ENCODE measurements around the gene ATAD5. TPM values are rescaled to one million over a fixed set of nuclear protein-coding genes. Genes with fewer than 3 reads are reported as not detected.

ATAD5 gene
- total and polyA plus RNA-seq, 2 of the 13 experiments (the other 11 are each of a cell fraction or from before 2014, with no cell fraction given): 1.8 to 10.7 TPM

GRCh38 chr17:30920282-30920681 is 88.5 kb downstream of the ATAD5 start:
- Histone ChIP-seq H3K27me3 (ENCODE audit: control insufficient read depth in 1 of 2, insufficient read depth in 2 of 2, low read length in 2 of 2) (peaks cover 0 to 22% of the 10 kb centered on the region in 2 experiments; a peak in 2 of 5 replicates), H4K20me1 (ENCODE audit: insufficient read depth, low read length) (no peaks in the 10 kb centered on the region), H2AFZ (ENCODE audit: low read length) (no peak overlapping the region), H3K36me3 (replicated peaks in 1 of 2; ENCODE audit: control insufficient read depth in 1 of 2, insufficient read depth in 2 of 2, low read length in 2 of 2) (no peaks in the 10 kb centered on the region), H3K27ac (ENCODE audit: extremely low read length, insufficient read depth, low read length) (no peak overlapping the region), H3K4me1 (ENCODE audit: insufficient read depth, low read length) (peaks cover 41% of the 10 kb centered on the region), H3K4me3 (replicated peaks in 1 of 3; ENCODE audit: insufficient read depth in 1 of 3, low read depth in 2 of 3, low read length in 3 of 3) (no peak overlapping the region; a peak in 1 of 6 replicates), H3K9me3 (ENCODE audit: low read length) (no peaks in the 10 kb centered on the region), H3K9ac (ENCODE audit: insufficient read depth, low read depth, low read length) (no peak overlapping the region), H3K79me2 (ENCODE audit: insufficient read depth, low read length) (no peaks in the 10 kb centered on the region), H3K4me2 (ENCODE audit: low read depth, low read length) (peak overlapping the region; percentile 23; the same call in 1 of the 2 replicates)
- DNase-seq (ENCODE audit: low spot score): peak; percentile 27
- in situ Hi-C loops (cut with HindIII; ENCODE audit: extremely low pct_ligation_motif_present, low pct_unique_long_range_greater_than_20kb) (no loop called here), intact Hi-C loops (cut with micrococcal nuclease; ENCODE audit: unreplicated experiment) (no loop called here)
- CTCF ChIA-PET (ENCODE audit: low intra/inter-chr PET ratio, low total read pairs): no interaction called here
- 18% methylated on average over 4 of the region's 4 CpGs for WGBS (ENCODE audit: low lambda C conversion rate)
- TF ChIP-seq THAP7 (CRISPR knock-in tag; IDR thresholded peaks at IDR 0.05): no peak
- peak; percentile 13; the same call in 1 of the 2 replicates for TF ChIP-seq NR2F6 (IDR thresholded peaks at IDR 0.05)
- no peak for TF ChIP-seq NR2F6 (CRISPR knock-in tag; IDR thresholded peaks at IDR 0.05)
- peak; percentile 70 for TF ChIP-seq TEAD3 (CRISPR knock-in tag; optimal IDR thresholded peaks at IDR 0.05; ENCODE audit: borderline replicate concordance)
- TF ChIP-seq NR2F1 (CRISPR knock-in tag; IDR thresholded peaks at IDR 0.05): 0 out of 4 replicates have a peak, but pooled peaks of 1 of the 2 experiments have one; percentile 31
- FAIRE-seq: peak; percentile 53
- peak; percentile 32; the same call in 2 of the 3 replicates for ATAC-seq
- BruUV-seq (replicated peaks): no TSS peak
- POLR2A ChIA-PET: no interaction called here

GRCh38 chr17:30920683-30921543 is 89.1 kb downstream of the ATAD5 start:
- no peak for DNase-seq (ENCODE audit: low spot score)
- no peak for FAIRE-seq
- Histone ChIP-seq H3K9ac (ENCODE audit: insufficient read depth, low read depth, low read length) (no peak overlapping the region), H3K4me2 (ENCODE audit: low read depth, low read length) (peak overlapping the region; percentile 96), H4K20me1 (ENCODE audit: insufficient read depth, low read length) (no peaks in the 10 kb centered on the region), H3K27ac (ENCODE audit: extremely low read length, insufficient read depth, low read length) (no peak overlapping the region), H3K4me1 (ENCODE audit: insufficient read depth, low read length) (peaks cover 35% of the 10 kb centered on the region), H3K36me3 (replicated peaks in 1 of 2; ENCODE audit: control insufficient read depth in 1 of 2, insufficient read depth in 2 of 2, low read length in 2 of 2) (no peaks in the 10 kb centered on the region), H3K4me3 (replicated peaks in 1 of 3; ENCODE audit: insufficient read depth in 1 of 3, low read depth in 2 of 3, low read length in 3 of 3) (peak overlapping the region; percentile 46 to 71 (median 51); a peak in 3 of 6 replicates), H3K27me3 (ENCODE audit: control insufficient read depth in 1 of 2, insufficient read depth in 2 of 2, low read length in 2 of 2) (peaks cover 0 to 22% of the 10 kb centered on the region in 2 experiments; a peak in 2 of 5 replicates), H2AFZ (ENCODE audit: low read length) (no peak overlapping the region), H3K9me3 (ENCODE audit: low read length) (no peaks in the 10 kb centered on the region), H3K79me2 (ENCODE audit: insufficient read depth, low read length) (no peaks in the 10 kb centered on the region)
- no TSS peak for BruUV-seq (replicated peaks)
- in situ Hi-C loops (cut with HindIII; ENCODE audit: extremely low pct_ligation_motif_present, low pct_unique_long_range_greater_than_20kb): no loop called here
- intact Hi-C loops (cut with micrococcal nuclease; ENCODE audit: unreplicated experiment): no loop called here
- ChIA-PET CTCF (ENCODE audit: low intra/inter-chr PET ratio, low total read pairs) (no interaction called here), POLR2A (no interaction called here)
- ATAC-seq: no peak
- WGBS (ENCODE audit: low lambda C conversion rate): 64% methylated on average over 11 of the region's 11 CpGs
- TF ChIP-seq KDM3A (CRISPR knock-in tag; IDR thresholded peaks at IDR 0.05; ENCODE audit: low read depth) (no peak), ZFAT (CRISPR knock-in tag; conservative IDR thresholded peaks at IDR 0.05) (no peak), MAFK (conservative IDR thresholded peaks at IDR 0.05 in 1 of 2, IDR thresholded peaks at IDR 0.05 in 1 of 2; ENCODE audit: low read length in 2 of 2) (peak in 1 of 2 experiments; percentile 28; a peak in 1 of 4 replicates), FOXC1 (CRISPR knock-in tag; IDR thresholded peaks at IDR 0.05; ENCODE audit: borderline replicate concordance) (no peak), SP4 (CRISPR knock-in tag; IDR thresholded peaks at IDR 0.05) (no peak), MAFF (IDR thresholded peaks at IDR 0.05; ENCODE audit: low read depth, low read length) (0 out of 2 replicates have a peak, but pooled peaks have one; percentile 10), ZNF670 (CRISPR knock-in tag; IDR thresholded peaks at IDR 0.05; ENCODE audit: borderline replicate concordance) (no peak), HNF1B (CRISPR knock-in tag; IDR thresholded peaks at IDR 0.05) (no peak)

Data from HepG2 (cell line).